Stimulated activated CD8-positive, alpha-beta memory T cell treated with anti-CD3 and anti-CD28 coated beads, Interleukin-7, amount 100 ng/mL, for 4 hours (primary cell): ENCODE measurements around the gene UBAP2L.

ENCODE experiments used
- DNase-seq, 2 donors: peaks; one replicate each; pipeline ENCODE4 v3.0.0-alpha.2; 2020; ENCODE audit warnings: low read depth in 2 of 2

Gene UBAP2L

DNA sequence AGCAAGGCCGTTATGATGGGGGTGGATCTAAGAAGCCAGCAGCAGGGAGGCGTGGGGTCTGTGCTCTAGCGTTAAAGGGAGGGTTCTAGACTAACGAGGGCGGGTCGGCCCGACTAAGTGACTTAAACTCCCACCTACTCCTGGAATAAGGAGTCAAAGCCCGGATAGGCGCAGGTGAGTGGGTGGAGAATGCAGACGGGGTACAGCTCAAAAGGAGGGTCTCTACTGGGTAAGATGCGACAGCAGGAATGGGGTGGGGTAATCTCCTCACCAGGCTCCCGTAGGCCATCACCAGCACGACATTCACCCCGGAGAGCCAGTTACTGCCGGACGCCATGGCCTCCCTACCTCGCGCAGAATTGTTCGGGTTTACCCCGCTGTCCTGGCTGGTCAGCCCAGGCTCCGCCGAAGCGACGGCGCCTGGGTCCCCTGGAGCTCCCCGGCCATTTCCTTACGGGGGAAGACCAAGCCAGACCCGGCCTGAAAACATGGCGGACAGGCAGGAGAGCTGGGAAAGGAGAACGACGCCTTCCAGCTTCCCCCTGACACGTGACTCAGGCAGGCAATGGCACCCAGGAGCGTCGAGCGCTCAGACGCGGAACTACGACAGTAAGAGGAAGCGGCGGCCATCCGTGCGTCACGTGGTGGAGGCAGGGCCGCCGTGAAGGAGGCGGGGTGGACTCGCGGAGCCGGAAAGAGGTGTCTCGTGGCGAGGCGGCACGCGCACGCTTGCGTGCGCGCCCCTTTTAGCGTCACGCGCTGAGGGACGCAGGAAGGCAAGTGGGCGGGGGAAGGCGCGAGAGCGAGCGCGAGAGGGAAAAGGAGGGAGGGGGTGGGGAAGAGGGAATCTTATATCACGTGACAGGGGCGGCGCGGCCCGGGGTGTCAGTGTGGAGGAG is at the start of gene UBAP2L:
TSS of gene UBAP2L (plus strand) at position 885 of the 899 bp plus-strand sequence. CDS start 4,169 bp downstream, outside the sequence.
- DNase-seq: peak; percentile 97 to 99

GRCh38 chr1:154171223-154171583 is 49.6 kb upstream of the UBAP2L start:
- DNase-seq: no peak

- no peak for DNase-seq
These were observed 48.9 kb upstream of the UBAP2L start for GRCh38 chr1:154171880-154172279.

GRCh38 chr1:154174654-154175053 is 46.1 kb upstream of the UBAP2L start:
- no peak for DNase-seq

DNA sequence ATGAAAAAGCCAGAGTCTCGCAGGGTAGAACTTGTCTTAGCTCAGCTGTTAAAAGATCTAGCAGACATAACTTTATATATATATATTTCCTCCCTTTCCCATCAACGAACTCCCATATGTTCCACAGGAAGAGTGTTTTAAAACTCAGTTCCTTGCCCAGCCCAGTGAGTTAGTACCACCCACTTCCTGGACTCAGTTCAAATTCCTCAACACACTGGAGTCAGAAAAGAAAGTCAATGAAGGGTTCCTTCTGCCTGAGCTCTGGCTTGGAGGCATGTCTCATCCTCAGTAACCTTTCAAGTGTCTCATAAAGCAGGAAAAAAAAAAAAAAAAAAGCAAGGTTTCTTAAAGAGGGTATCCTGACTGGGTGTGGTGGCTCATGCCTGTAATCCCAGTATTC is 44.4 kb upstream of the UBAP2L start:
- DNase-seq: no peak

DNA sequence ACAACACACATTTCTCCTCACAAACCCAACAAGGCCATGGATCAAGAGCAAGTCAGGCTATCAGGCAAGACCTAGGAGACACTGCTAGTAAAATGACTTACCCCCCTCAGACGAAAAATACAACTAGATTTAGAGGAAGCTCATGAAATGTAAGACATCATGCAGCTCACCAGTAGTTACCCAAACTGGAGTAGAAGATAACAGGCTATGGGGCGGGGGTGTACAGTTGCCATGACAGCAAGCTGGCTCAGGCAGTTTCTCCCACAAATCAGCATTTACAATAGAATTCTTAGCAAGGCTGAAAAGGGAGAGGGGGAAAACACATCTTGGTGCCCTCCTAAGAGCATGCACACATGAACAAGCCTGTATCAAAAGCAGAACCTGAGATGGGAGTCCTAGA is 42.7 kb upstream of the UBAP2L start:
- no peak for DNase-seq

DNA sequence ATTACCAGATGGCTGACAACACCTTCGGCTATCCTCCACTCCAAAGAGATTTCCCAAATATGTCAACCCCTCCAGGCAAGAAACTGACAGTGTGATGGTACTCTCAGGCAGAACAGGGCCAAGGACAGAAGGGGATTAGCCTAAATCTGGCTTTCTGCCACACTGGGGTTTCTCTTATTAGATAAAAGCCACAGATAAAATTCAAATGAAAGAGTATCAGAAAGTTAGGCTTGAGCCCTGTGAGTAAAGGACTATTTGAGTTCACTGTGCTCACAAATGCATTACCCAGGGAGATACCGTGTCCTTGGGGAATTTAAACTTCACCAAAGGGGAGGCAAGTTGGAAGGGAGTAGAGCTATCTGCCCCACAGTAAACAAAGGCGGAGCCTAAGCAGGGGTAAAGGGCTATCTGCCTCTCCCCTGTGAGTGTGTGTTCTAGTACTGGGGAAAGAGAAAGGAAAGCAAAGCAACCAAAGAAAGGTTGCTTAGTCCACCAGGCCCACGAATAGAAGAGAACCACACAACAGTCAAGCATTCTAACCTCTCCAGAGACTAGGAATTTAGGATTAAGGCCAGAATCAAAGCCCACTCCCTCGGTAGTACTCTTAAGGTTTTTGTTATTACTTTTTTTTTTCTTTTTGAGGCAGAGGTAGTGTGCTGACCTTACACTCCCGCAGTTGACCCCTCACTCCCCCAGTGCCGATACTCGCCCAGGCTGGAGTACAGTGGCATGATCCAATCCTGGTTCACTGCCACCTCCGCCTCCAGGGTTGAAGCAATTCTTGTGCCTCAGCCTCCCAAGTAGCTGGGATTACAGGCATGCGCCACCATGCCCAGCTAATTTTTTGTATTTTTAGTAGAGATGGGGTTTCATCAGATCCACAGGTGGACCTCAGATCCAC is 41.6 kb upstream of the UBAP2L start:
- DNase-seq: no peak

DNA sequence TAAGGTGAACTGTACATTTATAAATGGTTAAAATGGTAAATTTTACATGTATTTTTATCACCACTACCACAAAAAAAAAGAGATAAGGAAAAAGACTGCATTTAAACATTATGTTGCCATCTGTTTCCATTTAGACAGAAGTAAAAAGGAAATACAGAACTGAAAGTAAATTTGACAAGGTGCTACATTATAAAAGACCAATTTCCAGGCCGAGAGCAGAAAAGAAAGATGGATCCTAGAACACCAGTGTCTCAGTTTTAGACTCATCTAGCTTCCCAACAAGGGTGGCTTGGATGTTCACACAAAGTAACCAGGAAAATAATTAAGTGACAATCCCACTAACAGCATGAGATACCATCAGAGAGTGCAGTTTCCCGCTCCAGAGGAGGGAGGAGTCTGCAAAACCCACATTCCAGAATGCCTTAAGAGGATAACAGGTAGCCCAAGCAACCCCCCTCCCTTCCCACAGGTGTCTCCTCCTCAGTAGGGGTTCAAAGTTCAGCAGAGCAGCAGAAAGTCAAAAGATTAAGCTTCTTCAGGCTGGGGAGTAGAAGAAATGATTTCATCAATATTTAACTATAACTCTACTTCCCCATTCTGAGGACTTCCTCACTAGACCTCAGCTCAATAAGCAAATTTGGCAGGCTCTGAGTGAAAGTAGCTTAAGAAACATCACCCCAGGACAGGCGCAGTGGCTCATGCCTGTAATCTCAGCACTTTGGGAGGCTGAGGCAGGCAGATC is 40.6 kb upstream of the UBAP2L start:
- no peak for DNase-seq

GRCh38 chr1:154181944-154182343 is 38.8 kb upstream of the UBAP2L start:
- no peak for DNase-seq

- peak; percentile 60 to 70 for DNase-seq
These were observed 38.3 kb upstream of the UBAP2L start for GRCh38 chr1:154182344-154183045.

GRCh38 chr1:154183046-154183915 is 37.5 kb upstream of the UBAP2L start:
- DNase-seq: peak; percentile 89 to 90

DNA sequence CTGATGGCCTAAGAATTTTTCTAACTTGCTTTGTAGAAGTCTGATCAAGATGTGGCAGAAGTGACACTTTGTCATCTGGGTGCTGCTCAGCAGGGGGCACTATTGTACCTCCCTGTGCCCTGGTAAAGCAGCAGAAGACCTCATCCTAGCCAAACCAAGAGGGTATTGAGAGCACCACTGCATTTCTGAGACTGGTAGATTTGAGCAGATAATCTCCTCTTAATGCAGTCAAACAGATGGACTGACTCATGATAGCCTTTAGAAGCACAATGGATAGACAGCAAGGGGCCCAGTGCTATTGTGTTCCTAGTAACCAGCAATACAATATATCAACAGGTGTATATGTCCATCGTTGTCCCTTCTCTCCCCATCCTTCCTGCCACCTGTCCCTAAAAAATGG is 34.6 kb upstream of the UBAP2L start:
- DNase-seq: peak; percentile 34 to 43

- DNase-seq: no peak
These were observed 33.8 kb upstream of the UBAP2L start for GRCh38 chr1:154186852-154187501.

DNA sequence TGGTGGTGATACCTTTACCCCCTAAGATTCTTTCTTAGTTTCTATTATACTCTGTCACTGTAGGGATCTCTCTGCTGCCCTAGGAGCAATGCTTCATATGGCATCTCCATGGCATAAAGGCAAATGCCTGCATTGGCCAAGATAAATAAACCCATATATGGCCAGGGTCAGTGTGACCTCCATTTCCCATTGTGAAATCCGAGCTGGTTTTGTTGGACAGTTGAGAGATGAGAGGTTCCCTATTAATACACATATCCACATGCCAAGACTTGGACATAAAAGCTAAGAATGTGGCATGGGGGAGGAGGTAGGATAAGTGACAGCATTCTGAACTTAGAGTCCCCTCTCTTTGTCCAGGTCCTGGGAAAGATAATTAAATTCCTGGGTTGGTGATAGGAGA is 30.2 kb upstream of the UBAP2L start:
- DNase-seq: no peak

GRCh38 chr1:154191990-154192461 is 28.7 kb upstream of the UBAP2L start, which contains the start of gene TPM3:
Gene TPM3 (minus strand): TSS chr1:154192100. CDS start chr1:154192018, 82 bp downstream.
- no peak for DNase-seq

- no peak for DNase-seq
These were observed 28.3 kb upstream of the UBAP2L start for GRCh38 chr1:154192476-154192875.

- no peak for DNase-seq
These were observed 26.9 kb upstream of the UBAP2L start for GRCh38 chr1:154193821-154194220.

- DNase-seq: peak in 1 of 2 donors; percentile 4
These were observed 21.8 kb upstream of the UBAP2L start for GRCh38 chr1:154198756-154199562.

DNA sequence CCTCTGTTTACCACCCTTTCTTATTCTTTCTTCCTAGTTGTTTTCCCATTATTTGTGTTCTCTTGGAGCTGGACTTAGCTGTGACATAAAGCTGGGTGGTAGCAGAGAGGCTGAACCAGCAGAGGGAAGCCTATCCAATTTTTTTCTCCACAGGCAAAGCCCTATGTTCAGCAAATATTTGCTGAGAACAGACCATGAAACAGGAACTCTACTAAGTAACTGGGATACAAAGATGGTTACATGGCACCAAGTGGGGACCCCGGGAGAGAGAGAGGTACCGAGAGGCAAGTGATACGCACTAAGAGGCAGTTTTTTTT is 21.2 kb upstream of the UBAP2L start:
- DNase-seq: no peak
